Measurements from ENCODE around the gene SHC2. TPM values are rescaled to one million over a fixed set of nuclear protein-coding genes. Genes with fewer than 3 reads are reported as not detected.

SHC2 gene
- total and polyA plus RNA-seq, 9 of the 15 experiments (the other 6 are each of a cell fraction or from before 2014, with no cell fraction given) = 0.14 to 0.36 (median 0.17) TPM; not detected in 5

- TF ChIP-seq ZBTB12 (CRISPR knock-in tag; IDR thresholded peaks at IDR 0.05) (no peak), NFYB (IDR thresholded peaks at IDR 0.05; ENCODE audit: extremely low read depth, insufficient read length) (peak; percentile 42)
- TF ChIP-seq, protein P1, sequence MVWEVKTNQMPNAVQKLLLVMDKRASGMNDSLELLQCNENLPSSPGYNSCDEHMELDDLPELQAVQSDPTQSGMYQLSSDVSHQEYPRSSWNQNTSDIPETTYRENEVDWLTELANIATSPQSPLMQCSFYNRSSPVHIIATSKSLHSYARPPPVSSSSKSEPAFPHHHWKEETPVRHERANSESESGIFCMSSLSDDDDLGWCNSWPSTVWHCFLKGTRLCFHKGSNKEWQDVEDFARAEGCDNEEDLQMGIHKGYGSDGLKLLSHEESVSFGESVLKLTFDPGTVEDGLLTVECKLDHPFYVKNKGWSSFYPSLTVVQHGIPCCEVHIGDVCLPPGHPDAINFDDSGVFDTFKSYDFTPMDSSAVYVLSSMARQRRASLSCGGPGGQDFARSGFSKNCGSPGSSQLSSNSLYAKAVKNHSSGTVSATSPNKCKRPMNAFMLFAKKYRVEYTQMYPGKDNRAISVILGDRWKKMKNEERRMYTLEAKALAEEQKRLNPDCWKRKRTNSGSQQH (CRISPR knock-in tag; IDR thresholded peaks at IDR 0.05) = no peak
- TF ChIP-seq, protein P2, sequence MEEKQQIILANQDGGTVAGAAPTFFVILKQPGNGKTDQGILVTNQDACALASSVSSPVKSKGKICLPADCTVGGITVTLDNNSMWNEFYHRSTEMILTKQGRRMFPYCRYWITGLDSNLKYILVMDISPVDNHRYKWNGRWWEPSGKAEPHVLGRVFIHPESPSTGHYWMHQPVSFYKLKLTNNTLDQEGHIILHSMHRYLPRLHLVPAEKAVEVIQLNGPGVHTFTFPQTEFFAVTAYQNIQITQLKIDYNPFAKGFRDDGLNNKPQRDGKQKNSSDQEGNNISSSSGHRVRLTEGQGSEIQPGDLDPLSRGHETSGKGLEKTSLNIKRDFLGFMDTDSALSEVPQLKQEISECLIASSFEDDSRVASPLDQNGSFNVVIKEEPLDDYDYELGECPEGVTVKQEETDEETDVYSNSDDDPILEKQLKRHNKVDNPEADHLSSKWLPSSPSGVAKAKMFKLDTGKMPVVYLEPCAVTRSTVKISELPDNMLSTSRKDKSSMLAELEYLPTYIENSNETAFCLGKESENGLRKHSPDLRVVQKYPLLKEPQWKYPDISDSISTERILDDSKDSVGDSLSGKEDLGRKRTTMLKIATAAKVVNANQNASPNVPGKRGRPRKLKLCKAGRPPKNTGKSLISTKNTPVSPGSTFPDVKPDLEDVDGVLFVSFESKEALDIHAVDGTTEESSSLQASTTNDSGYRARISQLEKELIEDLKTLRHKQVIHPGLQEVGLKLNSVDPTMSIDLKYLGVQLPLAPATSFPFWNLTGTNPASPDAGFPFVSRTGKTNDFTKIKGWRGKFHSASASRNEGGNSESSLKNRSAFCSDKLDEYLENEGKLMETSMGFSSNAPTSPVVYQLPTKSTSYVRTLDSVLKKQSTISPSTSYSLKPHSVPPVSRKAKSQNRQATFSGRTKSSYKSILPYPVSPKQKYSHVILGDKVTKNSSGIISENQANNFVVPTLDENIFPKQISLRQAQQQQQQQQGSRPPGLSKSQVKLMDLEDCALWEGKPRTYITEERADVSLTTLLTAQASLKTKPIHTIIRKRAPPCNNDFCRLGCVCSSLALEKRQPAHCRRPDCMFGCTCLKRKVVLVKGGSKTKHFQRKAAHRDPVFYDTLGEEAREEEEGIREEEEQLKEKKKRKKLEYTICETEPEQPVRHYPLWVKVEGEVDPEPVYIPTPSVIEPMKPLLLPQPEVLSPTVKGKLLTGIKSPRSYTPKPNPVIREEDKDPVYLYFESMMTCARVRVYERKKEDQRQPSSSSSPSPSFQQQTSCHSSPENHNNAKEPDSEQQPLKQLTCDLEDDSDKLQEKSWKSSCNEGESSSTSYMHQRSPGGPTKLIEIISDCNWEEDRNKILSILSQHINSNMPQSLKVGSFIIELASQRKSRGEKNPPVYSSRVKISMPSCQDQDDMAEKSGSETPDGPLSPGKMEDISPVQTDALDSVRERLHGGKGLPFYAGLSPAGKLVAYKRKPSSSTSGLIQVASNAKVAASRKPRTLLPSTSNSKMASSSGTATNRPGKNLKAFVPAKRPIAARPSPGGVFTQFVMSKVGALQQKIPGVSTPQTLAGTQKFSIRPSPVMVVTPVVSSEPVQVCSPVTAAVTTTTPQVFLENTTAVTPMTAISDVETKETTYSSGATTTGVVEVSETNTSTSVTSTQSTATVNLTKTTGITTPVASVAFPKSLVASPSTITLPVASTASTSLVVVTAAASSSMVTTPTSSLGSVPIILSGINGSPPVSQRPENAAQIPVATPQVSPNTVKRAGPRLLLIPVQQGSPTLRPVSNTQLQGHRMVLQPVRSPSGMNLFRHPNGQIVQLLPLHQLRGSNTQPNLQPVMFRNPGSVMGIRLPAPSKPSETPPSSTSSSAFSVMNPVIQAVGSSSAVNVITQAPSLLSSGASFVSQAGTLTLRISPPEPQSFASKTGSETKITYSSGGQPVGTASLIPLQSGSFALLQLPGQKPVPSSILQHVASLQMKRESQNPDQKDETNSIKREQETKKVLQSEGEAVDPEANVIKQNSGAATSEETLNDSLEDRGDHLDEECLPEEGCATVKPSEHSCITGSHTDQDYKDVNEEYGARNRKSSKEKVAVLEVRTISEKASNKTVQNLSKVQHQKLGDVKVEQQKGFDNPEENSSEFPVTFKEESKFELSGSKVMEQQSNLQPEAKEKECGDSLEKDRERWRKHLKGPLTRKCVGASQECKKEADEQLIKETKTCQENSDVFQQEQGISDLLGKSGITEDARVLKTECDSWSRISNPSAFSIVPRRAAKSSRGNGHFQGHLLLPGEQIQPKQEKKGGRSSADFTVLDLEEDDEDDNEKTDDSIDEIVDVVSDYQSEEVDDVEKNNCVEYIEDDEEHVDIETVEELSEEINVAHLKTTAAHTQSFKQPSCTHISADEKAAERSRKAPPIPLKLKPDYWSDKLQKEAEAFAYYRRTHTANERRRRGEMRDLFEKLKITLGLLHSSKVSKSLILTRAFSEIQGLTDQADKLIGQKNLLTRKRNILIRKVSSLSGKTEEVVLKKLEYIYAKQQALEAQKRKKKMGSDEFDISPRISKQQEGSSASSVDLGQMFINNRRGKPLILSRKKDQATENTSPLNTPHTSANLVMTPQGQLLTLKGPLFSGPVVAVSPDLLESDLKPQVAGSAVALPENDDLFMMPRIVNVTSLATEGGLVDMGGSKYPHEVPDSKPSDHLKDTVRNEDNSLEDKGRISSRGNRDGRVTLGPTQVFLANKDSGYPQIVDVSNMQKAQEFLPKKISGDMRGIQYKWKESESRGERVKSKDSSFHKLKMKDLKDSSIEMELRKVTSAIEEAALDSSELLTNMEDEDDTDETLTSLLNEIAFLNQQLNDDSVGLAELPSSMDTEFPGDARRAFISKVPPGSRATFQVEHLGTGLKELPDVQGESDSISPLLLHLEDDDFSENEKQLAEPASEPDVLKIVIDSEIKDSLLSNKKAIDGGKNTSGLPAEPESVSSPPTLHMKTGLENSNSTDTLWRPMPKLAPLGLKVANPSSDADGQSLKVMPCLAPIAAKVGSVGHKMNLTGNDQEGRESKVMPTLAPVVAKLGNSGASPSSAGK (IDR thresholded peaks at IDR 0.05) = no peak
Measured at GRCh38 chr19:506404-507285, 45.8 kb upstream of the SHC2 start (continued).

All from K562 (cell line).